ENCODE measurements around the gene DAO.

GRCh38 chr12:108881953-108882352, 2.1 kb downstream of the DAO start:
- TF ChIP-seq CTCF (IDR thresholded peaks at IDR 0.05), result no peak
- TF ChIP-seq EP300 (IDR thresholded peaks at IDR 0.05), result no peak
- no peak for TF ChIP-seq POLR2A (IDR thresholded peaks at IDR 0.05)

Measured in stomach (tissue), 4 donors.